Activated naive CD4-positive, alpha-beta T cell treated with anti-CD3 and anti-CD28 coated beads, Interleukin-2, amount 10 ng/mL, durations not matched to agents 7 days and 5 days (primary cell): Measurements from ENCODE around the gene PELO.
"Not testable (repeated sequence)": the region's sequence is repeated elsewhere in the genome, so short reads cannot be mapped to it uniquely, and the experiment has no call there.

Source experiments
- CTCF ChIA-PET: fragments of 350-600 bp; sonication (Branson Sonifier 250); formaldehyde crosslinking; loops from one replicate; lab custom pipeline; 2021; ENCODE audit warnings: antibody characterized with exemption; lab: Charles Lee
- DNase-seq: peaks from one replicate; pipeline ENCODE4 v3.0.0-alpha.2; 2020
- H3K27ac Mint-ChIP-seq: one replicate; pipeline ENCODE4 v1.8.0; 2021; ENCODE audit warnings: mild to moderate bottlenecking, moderate library complexity, mixed read lengths
- H3K27me3 Mint-ChIP-seq: one replicate; pipeline ENCODE4 v1.8.0; 2021; ENCODE audit warnings: mild to moderate bottlenecking, mixed read lengths
- H3K36me3 Mint-ChIP-seq: one replicate; pipeline ENCODE4 v1.8.0; 2021; ENCODE audit warnings: mixed read lengths
- H3K4me1 Mint-ChIP-seq: one replicate; pipeline ENCODE4 v1.8.0; 2021; ENCODE audit warnings: mixed read lengths
- H3K4me3 Mint-ChIP-seq: one replicate; pipeline ENCODE4 v1.8.0; 2021; ENCODE audit warnings: mild to moderate bottlenecking, moderate library complexity, mixed read lengths
- H3K9me3 Mint-ChIP-seq: one replicate; pipeline ENCODE4 v1.8.0; 2021; ENCODE audit warnings: mixed read lengths

The PELO gene

GRCh38 chr5:52810426-52810825 lies 22.7 kb downstream of the PELO start:
- no peaks in the 10 kb centered on the region for H3K4me1 Mint-ChIP-seq

GRCh38 chr5:52811067-52811749 lies 23.5 kb downstream of the PELO start:
- H3K27ac Mint-ChIP-seq: no peak overlapping the region
- H3K36me3 Mint-ChIP-seq: no peaks in the 10 kb centered on the region
- H3K4me3 Mint-ChIP-seq: no peak overlapping the region
- H3K9me3 Mint-ChIP-seq: no peaks in the 10 kb centered on the region
- CTCF ChIA-PET: no interaction called here
- H3K27me3 Mint-ChIP-seq: no peaks in the 10 kb centered on the region
- no peaks in the 10 kb centered on the region for H3K4me1 Mint-ChIP-seq
- DNase-seq: no peak

More at GRCh38 chr5:52810426-52810825, 22.7 kb downstream of the PELO start:
- Mint-ChIP-seq H3K36me3 (peaks cover 4% of the 10 kb centered on the region), H3K27ac (no peak overlapping the region), H3K9me3 (no peaks in the 10 kb centered on the region), H3K4me3 (no peak overlapping the region), H3K27me3 (no peaks in the 10 kb centered on the region)
- no peak for DNase-seq
- CTCF ChIA-PET: interaction anchor here (1.0 kb wide), 1 partner anchor 117 kb away, joined by 3 read pairs; no protein-coding TSS in a partner anchor

- H3K9me3 Mint-ChIP-seq: no peaks in the 10 kb centered on the region
- no peak overlapping the region for H3K27ac Mint-ChIP-seq
- no peaks in the 10 kb centered on the region for H3K27me3 Mint-ChIP-seq
- H3K4me1 Mint-ChIP-seq: no peaks in the 10 kb centered on the region
- no peak for DNase-seq
- no peak overlapping the region for H3K4me3 Mint-ChIP-seq
- no peaks in the 10 kb centered on the region for H3K36me3 Mint-ChIP-seq
- CTCF ChIA-PET: no interaction called here
These were observed 26.8 kb downstream of the PELO start for GRCh38 chr5:52814352-52815148.

- DNase-seq: no peak
- Mint-ChIP-seq H3K4me1 (no peaks in the 10 kb centered on the region), H3K36me3 (no peaks in the 10 kb centered on the region), H3K9me3 (no peaks in the 10 kb centered on the region), H3K27ac (no peak overlapping the region), H3K4me3 (no peak overlapping the region), H3K27me3 (no peaks in the 10 kb centered on the region)
- CTCF ChIA-PET: no interaction called here
These were observed 30.1 kb downstream of the PELO start for GRCh38 chr5:52817818-52818217.

- H3K4me3 Mint-ChIP-seq: no peak overlapping the region
- H3K27ac Mint-ChIP-seq: no peak overlapping the region
- H3K36me3 Mint-ChIP-seq: no peaks in the 10 kb centered on the region
- DNase-seq: no peak
- CTCF ChIA-PET: no interaction called here
- no peaks in the 10 kb centered on the region for H3K27me3 Mint-ChIP-seq
- no peaks in the 10 kb centered on the region for H3K9me3 Mint-ChIP-seq
- no peaks in the 10 kb centered on the region for H3K4me1 Mint-ChIP-seq
These were observed 30.6 kb downstream of the PELO start for GRCh38 chr5:52818360-52818759.

- H3K36me3 Mint-ChIP-seq, H3K27me3 Mint-ChIP-seq, H3K27ac Mint-ChIP-seq, H3K4me3 Mint-ChIP-seq, DNase-seq, CTCF ChIA-PET, H3K9me3 Mint-ChIP-seq, H3K4me1 Mint-ChIP-seq: not testable (repeated sequence)
These were observed 31.1 kb downstream of the PELO start for GRCh38 chr5:52818807-52819206.

GRCh38 chr5:52821901-52822300 lies 34.2 kb downstream of the PELO start:
- no peak for DNase-seq
- no peak overlapping the region for H3K27ac Mint-ChIP-seq
- H3K4me1 Mint-ChIP-seq: peaks cover 4% of the 10 kb centered on the region
- no peak overlapping the region for H3K4me3 Mint-ChIP-seq
- CTCF ChIA-PET: no interaction called here
- H3K9me3 Mint-ChIP-seq: no peaks in the 10 kb centered on the region
- H3K36me3 Mint-ChIP-seq: no peaks in the 10 kb centered on the region
- no peaks in the 10 kb centered on the region for H3K27me3 Mint-ChIP-seq

GRCh38 chr5:52822437-52822836 lies 34.7 kb downstream of the PELO start:
- DNase-seq: no peak
- Mint-ChIP-seq H3K27me3 (no peaks in the 10 kb centered on the region), H3K4me1 (peaks cover 4% of the 10 kb centered on the region), H3K27ac (no peak overlapping the region), H3K36me3 (no peaks in the 10 kb centered on the region), H3K4me3 (no peak overlapping the region), H3K9me3 (peaks cover under 1% of the 10 kb centered on the region)
- CTCF ChIA-PET: no interaction called here

GRCh38 chr5:52824827-52825226 lies 37.1 kb downstream of the PELO start:
- Mint-ChIP-seq H3K9me3 (peaks cover 5% of the 10 kb centered on the region), H3K4me3 (no peak overlapping the region), H3K4me1 (peaks cover 4% of the 10 kb centered on the region), H3K36me3 (no peaks in the 10 kb centered on the region), H3K27me3 (no peaks in the 10 kb centered on the region), H3K27ac (no peak overlapping the region)
- DNase-seq: no peak
- CTCF ChIA-PET: no interaction called here

- CTCF ChIA-PET: interaction anchor here (0.8 kb wide), 1 partner anchor 36 kb away, joined by 3 read pairs; no protein-coding TSS in a partner anchor
- Mint-ChIP-seq H3K4me3 (no peak overlapping the region), H3K4me1 (peaks cover 4% of the 10 kb centered on the region), H3K27me3 (no peaks in the 10 kb centered on the region), H3K9me3 (peaks cover 5% of the 10 kb centered on the region), H3K27ac (no peak overlapping the region), H3K36me3 (no peaks in the 10 kb centered on the region)
- DNase-seq: no peak
These were observed 38.1 kb downstream of the PELO start for GRCh38 chr5:52825826-52826225.

- no peak for DNase-seq
- H3K4me1 Mint-ChIP-seq: peaks cover 4% of the 10 kb centered on the region
- CTCF ChIA-PET: no interaction called here
- H3K9me3 Mint-ChIP-seq: peaks cover 5% of the 10 kb centered on the region
- H3K27me3 Mint-ChIP-seq: no peaks in the 10 kb centered on the region
- H3K4me3 Mint-ChIP-seq: no peak overlapping the region
- H3K27ac Mint-ChIP-seq: no peak overlapping the region
- H3K36me3 Mint-ChIP-seq: no peaks in the 10 kb centered on the region
These were observed 40.1 kb downstream of the PELO start for GRCh38 chr5:52827815-52828214.

GRCh38 chr5:52829664-52830063 lies 41.9 kb downstream of the PELO start:
- Mint-ChIP-seq H3K36me3 (no peaks in the 10 kb centered on the region), H3K27me3 (peaks cover 4% of the 10 kb centered on the region), H3K9me3 (peaks cover 5% of the 10 kb centered on the region), H3K4me1 (peaks cover 4% of the 10 kb centered on the region), H3K4me3 (no peak overlapping the region), H3K27ac (no peak overlapping the region)
- CTCF ChIA-PET: no interaction called here
- DNase-seq: no peak

GRCh38 chr5:52830650-52831049 lies 42.9 kb downstream of the PELO start:
- Mint-ChIP-seq H3K4me3 (no peak overlapping the region), H3K4me1 (peaks cover 4% of the 10 kb centered on the region), H3K27me3 (peaks cover 4% of the 10 kb centered on the region), H3K36me3 (no peaks in the 10 kb centered on the region), H3K9me3 (peaks cover 5% of the 10 kb centered on the region), H3K27ac (no peak overlapping the region)
- no peak for DNase-seq
- CTCF ChIA-PET: no interaction called here

- H3K27me3 Mint-ChIP-seq: peaks cover 4% of the 10 kb centered on the region
- no peak overlapping the region for H3K27ac Mint-ChIP-seq
- CTCF ChIA-PET: interaction anchor here (0.6 kb wide), 1 partner anchor 430 kb away, joined by 3 read pairs; no protein-coding TSS in a partner anchor
- no peak overlapping the region for H3K4me3 Mint-ChIP-seq
- no peaks in the 10 kb centered on the region for H3K4me1 Mint-ChIP-seq
- no peak for DNase-seq
- peaks cover 5% of the 10 kb centered on the region for H3K9me3 Mint-ChIP-seq
- H3K36me3 Mint-ChIP-seq: no peaks in the 10 kb centered on the region
These were observed 44.2 kb downstream of the PELO start for GRCh38 chr5:52831786-52832511.
